HEK293T (cell line): Measurements from ENCODE around the gene SLC25A26.

Experiments used
- ELF4 ChIP-seq: fragments of 450-650 bp; IDR thresholded peaks from 2 replicates; pipeline ENCODE4 v1.6.1; 2017; ENCODE audit warnings: antibody characterized with exemption
- FOXK2 ChIP-seq: fragments of 450-650 bp; IDR thresholded peaks from 2 replicates; pipeline ENCODE4 v1.6.1; 2016; ENCODE audit warnings: mild to moderate bottlenecking
- FOXM1 ChIP-seq: fragments of 450-650 bp; IDR thresholded peaks from 2 replicates; pipeline ENCODE4 v1.6.1; 2017; ENCODE audit warnings: mild to moderate bottlenecking, borderline replicate concordance
- HDGF ChIP-seq: fragments of 450-650 bp; IDR thresholded peaks from 2 replicates; pipeline ENCODE4 v1.6.1; 2017; ENCODE audit warnings: antibody characterized with exemption, borderline replicate concordance
- NFRKB ChIP-seq: fragments of 450-650 bp; IDR thresholded peaks from 2 replicates; pipeline ENCODE4 v1.6.1; 2016; ENCODE audit warnings: mild to moderate bottlenecking, moderate library complexity
- PKNOX1 ChIP-seq: fragments of 450-650 bp; IDR thresholded peaks from 2 replicates; pipeline ENCODE4 v1.6.1; 2016
- SP1 ChIP-seq: fragments of 450-650 bp; IDR thresholded peaks from 2 replicates; pipeline ENCODE4 v1.6.1; 2017
- ZNF384 ChIP-seq: fragments of 450-650 bp; IDR thresholded peaks from 2 replicates; pipeline ENCODE4 v1.6.1; 2016

GRCh38 chr3:66195347-66195783 is 25.4 kb upstream of the SLC25A26 start:
- no peak for TF ChIP-seq FOXK2
- no peak for TF ChIP-seq SP1
- no peak for TF ChIP-seq FOXM1
- TF ChIP-seq HDGF, result no peak
- no peak for TF ChIP-seq ELF4
- no peak for TF ChIP-seq PKNOX1
- TF ChIP-seq NFRKB, result no peak
- TF ChIP-seq ZNF384, result no peak
